ENCODE results near the gene TTC31.

DNA sequence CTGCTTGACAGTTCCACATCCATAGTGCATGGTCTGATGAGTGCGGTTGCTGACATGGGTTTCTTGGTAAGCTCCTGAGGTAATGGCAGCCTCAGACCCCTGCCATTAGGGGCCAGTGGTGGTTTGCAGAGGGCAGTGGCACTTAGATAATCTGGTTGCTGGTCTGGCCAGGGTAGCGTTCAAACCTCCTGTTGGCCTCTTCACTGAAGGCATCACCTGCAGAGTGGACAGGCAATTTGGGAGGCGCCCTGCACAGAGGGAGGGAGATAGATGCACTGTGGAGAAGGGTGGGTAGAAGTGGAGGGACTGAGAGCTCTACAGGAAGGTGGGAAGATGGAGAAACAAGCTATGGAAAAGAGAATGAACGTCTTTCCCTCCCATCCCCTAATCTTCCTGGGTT, 50.6 kb downstream of the TTC31 start:
- TF ChIP-seq, protein P1, sequence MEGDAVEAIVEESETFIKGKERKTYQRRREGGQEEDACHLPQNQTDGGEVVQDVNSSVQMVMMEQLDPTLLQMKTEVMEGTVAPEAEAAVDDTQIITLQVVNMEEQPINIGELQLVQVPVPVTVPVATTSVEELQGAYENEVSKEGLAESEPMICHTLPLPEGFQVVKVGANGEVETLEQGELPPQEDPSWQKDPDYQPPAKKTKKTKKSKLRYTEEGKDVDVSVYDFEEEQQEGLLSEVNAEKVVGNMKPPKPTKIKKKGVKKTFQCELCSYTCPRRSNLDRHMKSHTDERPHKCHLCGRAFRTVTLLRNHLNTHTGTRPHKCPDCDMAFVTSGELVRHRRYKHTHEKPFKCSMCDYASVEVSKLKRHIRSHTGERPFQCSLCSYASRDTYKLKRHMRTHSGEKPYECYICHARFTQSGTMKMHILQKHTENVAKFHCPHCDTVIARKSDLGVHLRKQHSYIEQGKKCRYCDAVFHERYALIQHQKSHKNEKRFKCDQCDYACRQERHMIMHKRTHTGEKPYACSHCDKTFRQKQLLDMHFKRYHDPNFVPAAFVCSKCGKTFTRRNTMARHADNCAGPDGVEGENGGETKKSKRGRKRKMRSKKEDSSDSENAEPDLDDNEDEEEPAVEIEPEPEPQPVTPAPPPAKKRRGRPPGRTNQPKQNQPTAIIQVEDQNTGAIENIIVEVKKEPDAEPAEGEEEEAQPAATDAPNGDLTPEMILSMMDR (IDR thresholded peaks at IDR 0.05) = no peak
- no peak for TF ChIP-seq POLR2A (IDR thresholded peaks at IDR 0.05)

Measured in lower leg skin (tissue), 3 donors.